HG02973 (cell line): ENCODE data around the gene KCTD11.
A peak's percentile ranks its signal among the peaks of the same experiment; 100 is the strongest.

Source experiments
- ATAC-seq: cut with Tn5 transposase; IDR thresholded peaks from one replicate; pipeline ENCODE4 v1.9.1; 2021; ENCODE audit warnings: moderate library complexity; ENCODE audit not compliant: unreplicated experiment

Gene KCTD11

DNA sequence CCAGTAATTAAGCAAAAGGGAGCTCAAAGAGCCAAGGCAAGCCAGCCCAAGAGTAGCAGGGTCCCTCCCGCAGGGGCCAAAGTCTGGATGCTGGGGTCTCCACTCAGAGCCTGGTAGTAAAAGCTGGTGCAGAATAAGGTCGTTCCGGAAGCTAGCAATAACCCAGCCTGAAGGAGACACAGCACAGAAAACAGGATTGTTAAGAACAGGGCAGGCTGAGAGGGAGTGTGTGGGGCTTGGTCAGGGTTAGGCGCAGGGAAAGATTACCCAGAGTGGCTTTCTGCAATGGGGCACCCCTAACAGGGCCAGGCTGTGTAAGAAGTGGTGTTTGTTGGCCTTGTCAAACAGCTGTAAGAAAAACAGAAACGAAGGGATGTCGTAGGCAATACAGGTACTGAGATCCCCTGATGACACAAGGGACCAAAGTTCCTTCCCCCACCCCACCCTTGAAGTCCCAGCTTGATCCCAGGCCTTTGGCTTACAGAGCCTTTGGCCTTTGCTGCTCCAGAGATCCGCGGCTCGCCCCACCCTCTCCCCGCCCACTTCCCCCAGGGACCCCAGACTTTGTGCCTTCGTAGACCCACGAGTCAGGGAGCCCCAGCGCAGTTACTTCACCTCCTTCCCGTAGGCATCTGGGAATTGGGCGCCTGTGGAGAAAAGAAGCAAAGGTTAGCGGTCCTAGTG lies 51.2 kb downstream of the KCTD11 start:
- no peak for ATAC-seq

DNA sequence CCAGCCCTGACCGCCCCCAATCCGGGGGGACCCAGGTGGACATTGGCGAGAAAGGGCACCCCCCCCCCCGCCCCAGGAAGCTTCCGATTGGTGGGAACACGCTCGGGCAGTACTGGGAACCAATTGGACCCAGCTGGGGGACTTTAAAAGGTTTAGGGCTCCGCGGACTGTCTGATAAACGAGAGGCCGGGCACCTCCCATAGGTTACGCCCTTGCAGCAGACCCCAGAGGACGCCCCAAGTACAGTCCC lies 51.7 kb downstream of the KCTD11 start:
- no peak for ATAC-seq

DNA sequence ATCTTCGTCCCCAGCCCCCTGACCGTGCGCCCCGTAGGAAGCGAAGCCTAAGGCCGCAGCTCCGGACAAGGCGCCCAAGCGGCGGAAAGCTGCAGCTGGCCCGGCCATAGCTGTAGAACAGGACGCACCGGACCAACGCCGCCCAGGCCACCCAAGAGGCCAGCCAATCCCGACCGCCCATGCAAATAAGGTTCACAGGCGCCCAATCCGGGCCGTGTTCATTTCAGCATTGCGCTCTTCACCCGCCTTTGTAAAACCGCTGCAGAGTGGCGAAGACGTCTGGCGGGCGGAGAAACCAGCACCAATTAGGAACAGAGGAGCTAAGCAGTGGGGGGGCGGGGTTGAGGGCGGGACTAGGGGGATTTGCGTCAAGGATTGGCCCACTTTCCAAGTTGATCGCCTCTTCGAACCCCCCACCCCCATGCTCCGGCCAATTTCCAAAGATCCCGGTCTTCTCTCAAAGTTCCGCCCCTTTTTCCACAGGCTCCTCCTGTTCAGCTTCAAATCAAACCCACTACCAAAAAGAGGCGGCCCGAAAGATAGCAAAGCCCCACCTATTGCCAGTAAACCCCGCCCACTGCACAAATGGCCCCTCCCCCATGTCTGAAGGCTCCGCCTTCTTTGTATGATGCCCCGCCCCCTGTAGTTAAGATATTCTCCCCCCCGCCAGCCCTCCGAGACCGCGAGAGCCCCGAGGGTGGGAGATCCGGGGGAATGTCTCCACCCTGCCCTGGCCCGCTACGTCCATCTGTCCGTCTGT lies 52.2 kb downstream of the KCTD11 start, which contains the start of gene TMEM256:
Gene TMEM256, minus strand, starts transcription at position 121 of the 760 bp plus-strand sequence. Its CDS starts 13 bp downstream, at position 108.
- peak; percentile 91 for ATAC-seq
